HG03175 (cell line): ENCODE data around the gene ADAMTS19.
"Not testable (repeated sequence)": the region's sequence is repeated elsewhere in the genome, so short reads cannot be mapped to it uniquely, and the experiment has no call there.

Experiments
- ATAC-seq: cut with Tn5 transposase; IDR thresholded peaks from one replicate; pipeline ENCODE4 v1.9.1; 2021; ENCODE audit warnings: mild to moderate bottlenecking, moderate library complexity; ENCODE audit not compliant: unreplicated experiment

The ADAMTS19 gene

DNA sequence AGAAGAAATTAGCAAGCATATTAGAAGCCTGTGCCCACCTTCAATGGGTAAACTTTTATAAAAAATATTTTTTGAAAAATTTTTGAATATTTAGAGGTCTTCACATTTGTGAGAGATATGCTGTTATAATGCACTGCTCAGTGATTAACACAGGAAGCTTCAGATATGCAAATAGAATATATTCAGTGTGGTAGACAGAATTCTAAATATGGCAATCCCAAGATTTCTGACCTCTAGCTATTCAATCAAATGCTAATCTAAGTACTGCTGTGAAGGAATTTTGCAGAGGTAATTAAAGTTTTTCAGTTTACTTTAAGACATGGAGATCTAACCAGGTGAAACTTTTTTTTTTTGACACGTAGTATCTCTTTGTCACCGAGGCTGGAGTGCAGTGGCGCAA lies 103.5 kb downstream of the ADAMTS19 start:
- no peak for ATAC-seq

DNA sequence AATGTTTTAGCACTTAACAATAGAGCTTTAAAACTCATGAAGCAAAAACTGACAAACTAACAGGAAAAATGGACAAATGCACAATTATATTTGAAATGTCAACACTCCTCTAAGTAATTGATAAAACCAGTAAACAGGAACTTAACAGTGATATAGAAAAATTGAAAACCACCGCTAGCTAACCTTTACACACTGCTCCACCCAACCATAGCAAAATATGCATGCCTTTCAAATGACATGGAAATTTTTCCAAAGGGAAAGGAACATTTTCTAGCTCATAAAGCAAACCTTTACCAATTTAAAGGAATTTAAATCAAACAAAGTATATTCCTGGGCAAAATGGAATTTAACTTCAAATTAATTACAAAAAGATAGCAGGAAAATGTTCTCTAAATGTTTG lies 109.2 kb downstream of the ADAMTS19 start:
- no peak for ATAC-seq

DNA sequence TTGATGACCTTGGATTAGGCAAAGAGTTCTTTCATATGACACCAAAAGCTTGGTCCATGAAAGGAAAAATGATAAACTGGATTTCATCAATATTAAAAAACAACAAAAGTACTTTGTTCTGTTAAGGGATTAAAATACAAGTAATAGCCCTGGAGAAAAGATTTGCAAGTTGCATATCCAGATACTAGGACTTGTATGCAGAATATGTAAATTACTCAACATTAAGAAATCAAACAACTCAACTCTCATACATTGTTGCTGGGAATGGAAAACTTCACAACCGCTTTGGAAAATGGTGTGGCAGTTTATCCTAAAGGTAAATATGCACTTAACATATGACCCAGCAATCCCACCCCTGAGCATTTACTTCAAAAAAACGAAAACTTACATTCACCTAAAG lies 112.0 kb downstream of the ADAMTS19 start:
- ATAC-seq, result no peak

DNA sequence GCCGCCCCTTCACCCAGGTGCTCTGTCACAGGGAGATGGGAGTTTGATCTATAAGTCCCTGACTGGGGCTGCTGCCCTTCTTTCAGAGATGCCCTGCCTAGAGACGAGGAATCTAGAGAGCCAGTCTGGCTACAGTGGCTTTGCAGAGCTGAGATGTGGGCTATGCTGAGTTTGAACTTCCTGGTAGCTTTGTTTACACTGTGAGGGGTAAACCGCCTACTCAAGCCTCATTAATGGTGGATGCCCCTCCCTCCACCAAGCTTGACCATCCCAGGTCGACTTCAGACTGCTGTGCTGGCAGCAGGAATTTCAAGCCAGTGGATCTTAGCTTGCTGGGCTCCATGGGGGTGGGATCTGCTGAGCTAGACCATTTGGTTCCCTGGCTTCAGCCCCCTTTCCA lies 124.4 kb downstream of the ADAMTS19 start:
- not testable (repeated sequence) for ATAC-seq

DNA sequence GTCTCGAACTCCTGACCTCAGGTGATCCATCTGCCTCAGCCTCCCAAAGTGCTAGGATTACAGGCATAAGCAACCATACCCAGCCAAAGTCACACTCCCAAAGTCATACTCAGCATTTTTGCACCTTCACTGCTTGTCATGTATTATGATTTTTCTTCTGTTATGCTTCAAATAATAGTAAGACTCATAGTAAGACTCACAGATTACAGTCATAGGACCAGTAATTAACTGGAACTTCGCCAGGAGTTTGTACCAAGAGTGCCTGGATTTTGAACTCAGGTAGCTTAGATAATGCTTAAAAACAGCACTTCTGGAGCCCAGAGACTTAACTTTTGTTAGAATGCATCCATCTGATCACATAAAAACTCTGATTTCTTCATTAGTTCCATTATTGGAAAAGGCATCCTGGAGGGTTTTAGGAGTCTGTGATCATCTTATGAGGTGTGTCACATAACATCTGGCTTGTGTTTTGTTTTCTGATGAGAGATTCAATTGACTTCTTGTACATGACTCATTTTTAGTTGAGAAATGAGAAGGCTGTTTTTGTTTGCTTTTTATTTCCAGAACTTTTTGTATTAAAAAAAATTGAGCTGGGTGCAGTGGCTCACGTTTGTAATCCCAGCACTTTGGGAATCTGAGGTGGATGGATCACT lies 131.5 kb downstream of the ADAMTS19 start:
- no peak for ATAC-seq

DNA sequence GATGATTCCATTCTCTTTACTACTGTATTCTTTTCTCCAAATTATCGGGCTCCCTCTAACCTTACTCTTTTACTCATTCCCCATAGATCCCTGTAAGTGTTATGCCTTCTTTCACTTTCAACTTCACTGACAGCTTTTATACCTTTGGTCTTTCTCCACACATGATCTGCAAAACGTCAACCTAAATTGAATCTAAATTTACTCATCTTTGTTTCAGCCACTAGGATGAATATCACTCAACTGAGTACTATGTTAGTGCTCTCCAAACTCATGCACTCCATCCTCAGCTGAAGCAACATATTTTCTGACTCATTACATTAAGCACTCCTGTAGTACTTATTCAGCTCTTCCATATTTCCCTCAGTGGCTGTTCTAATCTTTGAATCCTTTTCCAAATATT lies 133.4 kb downstream of the ADAMTS19 start:
- ATAC-seq, result no peak

DNA sequence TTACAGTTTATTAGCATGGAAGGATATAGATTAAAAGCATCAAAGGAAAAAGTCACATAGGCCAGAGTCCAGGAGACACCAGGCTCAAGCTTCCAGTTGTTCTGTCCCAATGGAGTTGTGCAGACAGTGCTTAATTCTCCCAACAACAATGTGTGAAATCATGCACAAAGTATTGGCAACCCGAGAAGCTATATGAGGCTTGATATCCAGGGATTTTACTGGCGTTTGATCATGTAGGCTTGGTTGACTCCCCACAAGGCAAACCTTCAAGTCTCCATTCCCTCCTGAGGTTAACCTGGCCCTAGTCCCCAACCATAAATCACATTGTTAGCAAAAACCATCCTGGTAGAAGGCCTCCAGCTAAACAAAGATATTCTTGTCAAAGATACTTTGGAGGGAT lies 141.5 kb downstream of the ADAMTS19 start:
- ATAC-seq, result no peak

DNA sequence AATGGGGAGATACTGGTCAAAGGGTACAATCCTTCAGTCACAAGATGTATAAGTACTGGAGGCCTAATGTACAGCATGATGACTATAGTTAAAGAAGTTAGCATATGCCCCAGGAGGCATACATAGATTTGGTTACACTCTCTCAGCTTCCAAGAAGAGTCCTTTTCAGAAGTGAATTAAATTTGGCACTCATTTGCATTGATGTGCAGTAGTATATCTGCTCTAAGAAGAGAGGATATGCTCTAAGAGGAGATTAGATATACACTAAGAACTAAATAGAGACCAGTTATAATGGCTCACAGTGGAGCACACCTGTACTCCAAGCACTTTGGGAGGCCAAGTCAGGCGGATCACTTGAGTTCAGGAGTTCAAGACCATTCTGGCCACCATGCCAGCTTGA lies 148.3 kb downstream of the ADAMTS19 start:
- ATAC-seq, result no peak

DNA sequence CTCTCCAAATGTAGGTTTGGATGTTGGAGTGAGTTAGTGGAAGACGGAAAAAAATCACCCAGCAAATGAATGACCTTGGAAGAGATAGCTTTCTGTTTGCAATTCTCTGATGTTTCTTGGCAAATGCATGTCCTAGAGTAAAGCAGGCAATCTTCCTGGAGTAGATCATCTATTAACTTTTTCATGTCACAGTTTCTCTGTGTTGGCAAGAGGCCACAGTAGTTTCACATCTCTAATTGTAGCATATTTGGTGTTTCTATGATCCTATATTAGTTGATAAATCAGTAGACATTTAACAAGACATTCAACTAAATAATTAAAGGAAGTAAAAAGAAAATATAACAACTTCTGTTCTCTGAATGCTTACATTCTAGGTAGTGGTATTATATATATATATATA lies 149.6 kb downstream of the ADAMTS19 start:
- ATAC-seq, result peak; percentile 92

DNA sequence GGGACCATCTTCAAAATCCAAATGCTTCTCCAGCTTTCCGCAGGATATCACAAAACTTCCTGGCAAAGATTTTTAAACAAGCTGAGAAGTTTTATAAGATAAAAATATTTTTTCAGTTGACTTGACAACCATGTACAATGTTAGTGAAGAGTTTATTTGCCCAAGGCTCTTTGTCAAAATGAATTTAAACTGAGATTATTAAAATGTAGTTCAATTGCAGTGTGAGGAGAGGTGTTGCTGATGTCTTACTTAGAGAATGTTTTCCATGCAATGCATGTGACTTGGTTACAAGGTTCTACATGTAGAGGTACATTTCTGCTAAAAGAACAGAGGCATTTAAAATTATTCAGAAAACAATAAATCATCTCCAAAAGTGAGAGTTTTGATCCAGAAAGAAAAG lies 156.4 kb downstream of the ADAMTS19 start:
- ATAC-seq, result no peak

DNA sequence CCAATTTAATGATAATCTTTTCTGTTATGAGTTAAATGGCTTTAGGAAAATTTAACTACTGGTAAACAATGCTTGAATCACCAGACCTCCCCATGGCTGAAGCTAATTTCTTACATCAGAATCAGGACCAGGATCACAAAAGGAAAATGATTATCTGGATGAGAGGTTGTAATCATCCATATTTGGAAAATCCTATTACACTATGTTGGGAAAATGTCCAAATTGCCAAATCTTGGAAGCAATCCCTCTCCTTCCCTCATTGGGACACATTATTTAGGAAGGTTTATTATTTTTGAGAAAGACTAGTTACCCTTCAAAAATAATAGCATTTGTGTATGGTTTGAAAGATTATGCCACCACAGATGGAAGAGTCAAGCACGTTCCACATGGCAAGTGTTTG lies 157.1 kb downstream of the ADAMTS19 start:
- ATAC-seq, result no peak

DNA sequence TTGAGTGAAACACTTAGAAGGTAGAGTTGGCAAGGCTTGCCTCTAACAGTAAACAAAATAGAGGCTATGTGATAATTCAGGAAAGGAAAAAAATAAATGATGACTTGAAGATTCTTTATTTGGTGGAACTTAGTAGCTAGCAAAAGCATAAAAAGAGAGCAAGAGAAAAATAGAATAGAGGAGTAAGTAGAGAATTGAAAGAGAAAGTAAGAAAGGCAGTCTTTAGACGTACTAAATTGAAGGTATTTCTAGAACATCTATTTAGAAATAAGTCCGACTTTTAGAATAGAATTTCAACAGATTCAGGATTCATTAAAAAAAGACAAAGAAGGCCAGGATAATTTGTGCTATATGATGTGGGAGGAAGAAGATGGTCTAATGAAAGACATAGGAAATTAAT lies 159.7 kb downstream of the ADAMTS19 start:
- no peak for ATAC-seq

DNA sequence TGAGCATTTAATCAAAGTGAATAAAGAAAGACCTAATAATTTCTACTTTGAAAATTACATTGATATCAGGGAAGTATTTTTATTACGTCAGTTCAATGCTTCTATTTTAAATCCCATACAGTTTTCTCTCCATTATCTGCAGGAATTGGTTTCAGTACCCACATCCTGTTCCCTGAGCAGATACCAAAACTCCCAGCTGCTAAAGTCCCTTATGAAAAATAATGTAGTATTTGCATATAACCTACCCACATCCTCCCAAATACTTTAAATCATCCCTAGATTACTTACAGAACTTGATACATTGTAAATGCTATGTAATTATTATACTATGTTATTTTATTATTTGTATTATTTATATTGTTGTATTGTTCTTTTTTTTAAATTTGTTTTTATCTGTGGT lies 162.4 kb downstream of the ADAMTS19 start:
- no peak for ATAC-seq

DNA sequence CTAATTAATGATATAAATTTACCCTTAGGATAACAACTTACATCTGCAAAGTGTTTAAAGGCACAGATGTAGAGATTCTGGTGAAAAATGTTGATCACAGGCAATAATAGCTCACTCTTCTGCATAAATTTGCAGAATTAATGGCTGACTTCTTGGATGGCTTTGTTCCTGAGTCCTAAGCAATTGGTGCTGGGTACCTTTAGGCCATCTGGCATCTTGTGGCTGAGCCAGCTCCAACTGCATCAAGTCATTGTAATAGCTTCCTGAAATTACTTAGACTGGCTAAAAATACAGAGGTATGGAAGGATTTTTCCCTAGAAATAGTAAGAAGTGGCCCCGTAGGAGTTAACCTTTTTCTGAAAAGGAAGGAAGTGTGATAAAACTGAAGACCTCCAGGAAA lies 169.5 kb downstream of the ADAMTS19 start:
- no peak for ATAC-seq

DNA sequence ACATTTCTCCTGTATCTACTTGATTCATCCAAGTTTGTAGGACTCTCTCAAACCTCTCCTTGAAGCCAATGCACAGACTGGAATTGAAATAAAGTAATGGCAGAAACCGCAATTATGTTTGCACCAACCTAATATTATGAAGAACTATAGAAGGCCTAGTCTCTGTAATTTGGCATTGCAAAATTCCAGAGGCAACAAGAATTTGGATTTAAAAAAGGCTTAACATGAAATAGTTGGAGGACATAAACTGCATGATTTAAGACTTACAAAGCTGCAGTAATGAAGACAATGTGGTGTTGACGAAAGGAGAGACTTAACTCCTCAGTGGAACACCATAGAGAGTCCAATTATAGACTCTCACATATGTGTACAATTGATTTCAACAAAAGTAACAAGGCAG lies 170.0 kb downstream of the ADAMTS19 start:
- no peak for ATAC-seq

DNA sequence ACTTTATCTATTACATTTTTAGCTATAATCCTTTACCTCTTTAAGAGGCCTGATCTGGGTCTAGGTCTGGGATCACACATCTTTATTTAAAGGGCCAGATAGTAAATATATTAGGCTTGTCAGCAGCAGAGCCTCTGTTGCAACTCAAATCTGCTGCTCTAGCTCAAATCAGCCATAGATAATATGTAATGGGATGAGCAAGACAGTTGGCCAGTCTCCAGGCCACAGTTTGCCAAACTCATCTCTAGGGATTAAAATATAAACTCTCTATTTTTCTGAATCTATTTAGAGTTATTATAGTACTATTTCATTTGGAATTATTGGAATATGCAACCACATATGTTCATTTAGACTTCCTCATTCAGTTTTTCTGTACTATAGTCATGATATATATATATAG lies 171.9 kb downstream of the ADAMTS19 start:
- no peak for ATAC-seq

DNA sequence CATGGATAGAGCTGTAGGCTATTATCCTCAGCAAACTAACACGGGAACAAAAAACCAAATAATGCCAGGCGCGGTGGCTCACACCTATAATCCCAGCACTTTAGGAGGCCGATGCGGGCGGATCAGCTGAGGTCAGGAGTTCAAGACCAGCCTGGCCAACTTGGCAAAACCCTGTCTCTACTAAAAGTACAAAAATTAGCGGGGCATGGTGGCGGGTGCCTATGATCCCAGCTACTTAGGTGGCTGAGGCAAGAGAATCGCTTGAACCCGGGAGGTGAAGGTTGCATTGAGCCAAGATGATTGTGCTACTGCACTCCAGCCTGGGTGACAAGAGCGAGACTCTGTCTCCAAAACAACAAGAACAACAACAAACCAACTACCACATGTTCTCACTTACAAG lies 177.4 kb downstream of the ADAMTS19 start:
- ATAC-seq, result not testable (repeated sequence)

DNA sequence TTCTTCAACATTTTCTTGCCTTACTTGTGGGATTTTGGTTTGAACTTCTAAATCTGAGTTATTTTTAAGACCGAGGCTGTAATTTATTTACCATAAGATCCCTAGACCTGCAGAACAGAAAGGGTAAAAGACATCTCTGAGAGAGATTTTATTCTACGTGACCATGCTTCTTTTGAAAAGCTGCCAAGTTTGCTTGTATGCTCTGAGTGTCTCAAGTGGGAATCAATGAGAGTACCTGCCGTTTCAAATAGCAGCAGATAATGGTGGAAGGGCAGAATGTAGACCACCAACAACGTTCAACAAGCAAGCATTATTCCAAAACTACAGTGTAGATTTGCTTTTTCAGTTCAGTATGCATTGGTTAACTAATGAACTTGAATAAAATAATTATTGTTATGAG lies 179.2 kb downstream of the ADAMTS19 start:
- ATAC-seq, result no peak

DNA sequence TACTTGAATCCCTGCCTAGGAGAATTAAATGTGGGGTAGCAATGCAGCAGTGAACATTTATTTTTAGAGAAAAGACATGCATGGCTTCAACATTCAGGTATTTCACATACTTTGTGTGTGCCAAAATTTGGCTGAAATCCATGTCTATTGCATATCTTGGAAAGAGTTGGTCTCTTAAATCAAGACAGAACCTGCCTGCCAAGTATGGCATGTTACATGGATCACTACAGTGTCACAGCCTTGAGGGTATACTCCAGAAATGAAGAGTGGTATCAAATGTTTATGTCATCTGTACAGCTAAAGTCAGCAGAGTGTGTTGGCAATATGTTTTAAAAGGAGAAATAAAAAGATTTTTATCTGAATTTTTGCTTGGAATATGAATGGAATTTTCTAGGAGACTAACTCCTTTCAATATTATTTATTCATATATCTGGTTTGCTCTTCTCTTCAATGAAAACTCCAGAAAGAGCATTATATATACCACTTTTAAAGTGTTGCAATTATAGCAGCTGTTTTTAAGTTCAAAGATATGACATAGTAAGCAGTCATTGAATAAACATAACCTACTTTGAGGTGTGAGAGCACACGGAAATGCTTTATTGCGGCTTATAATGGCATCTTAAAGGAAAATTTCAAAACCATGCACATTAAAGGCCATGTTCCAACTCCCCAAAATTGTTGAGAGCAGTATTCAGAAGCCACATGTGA lies 192.4 kb downstream of the ADAMTS19 start:
- ATAC-seq, result no peak

DNA sequence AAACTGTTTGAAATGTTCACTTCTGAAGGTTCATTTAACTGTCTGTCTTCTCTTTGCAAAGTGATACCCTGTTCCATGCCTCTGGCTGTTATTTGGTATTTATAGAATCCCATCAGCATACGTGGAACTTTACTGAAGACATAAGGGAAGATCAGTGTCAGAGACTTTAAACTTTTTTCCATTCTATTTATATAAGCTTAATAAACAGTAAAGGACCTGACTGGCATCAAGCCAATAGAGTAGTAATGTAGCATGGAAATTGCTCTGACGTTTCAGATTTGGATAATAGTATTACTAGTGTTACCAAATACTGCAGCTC lies 192.9 kb downstream of the ADAMTS19 start:
- ATAC-seq, result no peak

DNA sequence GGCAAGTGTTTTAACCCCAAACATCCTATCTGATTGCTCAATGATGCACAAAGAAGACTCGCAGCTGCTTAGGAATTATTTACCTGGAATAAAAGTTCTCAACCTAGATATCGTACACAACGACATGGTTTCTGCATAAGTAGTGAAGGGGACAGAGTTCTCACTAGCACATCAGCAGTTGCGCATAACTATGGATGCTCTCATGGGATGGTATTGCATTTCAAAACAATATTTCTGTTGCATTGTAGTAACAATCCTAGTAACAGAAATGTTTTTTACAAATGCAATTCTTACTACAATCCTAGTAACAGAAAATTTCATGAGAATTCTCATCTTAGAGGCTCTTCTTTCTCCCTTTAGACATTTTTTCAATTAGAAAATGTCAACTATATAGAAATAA lies 193.3 kb downstream of the ADAMTS19 start:
- ATAC-seq, result no peak

DNA sequence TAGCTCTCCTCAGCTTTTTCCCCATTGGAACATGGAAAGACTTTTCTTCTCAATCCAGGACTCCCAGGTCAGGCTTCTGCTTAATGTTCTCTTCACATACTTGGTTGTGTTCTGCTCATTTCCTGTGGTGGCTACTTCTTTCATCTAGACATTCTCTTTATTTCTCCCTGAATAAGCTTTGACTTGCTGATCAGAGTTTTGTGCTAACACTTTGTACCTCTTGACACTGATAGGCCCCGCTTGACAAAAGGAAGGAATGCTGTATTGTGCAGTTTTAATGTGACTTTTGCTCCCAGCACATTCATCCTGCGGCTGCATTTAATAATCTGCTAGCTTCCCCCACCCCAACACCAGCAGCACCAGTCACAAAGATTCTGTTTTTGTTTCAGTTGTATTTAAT lies 196.9 kb downstream of the ADAMTS19 start:
- ATAC-seq, result no peak

DNA sequence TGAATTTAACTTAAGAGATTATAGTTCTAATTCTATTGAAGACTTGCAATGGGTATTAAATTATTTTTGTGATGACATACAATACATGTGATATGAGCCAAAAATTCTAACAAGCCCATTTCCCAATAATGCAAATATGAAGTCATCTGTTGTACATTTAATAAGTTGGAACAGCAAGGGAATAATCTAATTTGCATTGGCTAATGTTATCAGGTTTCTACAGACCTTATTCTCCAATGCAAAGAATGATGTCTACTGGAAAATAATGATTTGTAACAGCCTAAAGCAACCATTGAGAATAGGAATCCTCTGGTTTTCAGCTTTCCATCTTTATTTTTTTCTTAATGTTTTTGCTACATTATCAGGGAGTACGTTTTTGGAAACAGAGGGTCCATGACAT lies 198.7 kb downstream of the ADAMTS19 start:
- ATAC-seq, result no peak
